SK-N-MC (cell line): Measurements from ENCODE around the gene NTRK2.

ENCODE experiments used
- EZH2 ChIP-seq: fragments of 200-600 bp; sonication (generic); IDR thresholded peaks from one replicate; pipeline ENCODE4 v1.6.1; 2017; ENCODE audit warnings: antibody characterized with exemption
- FOXP2 ChIP-seq: optimal IDR thresholded peaks from 2 replicates; pipeline ENCODE3; 2011; ENCODE audit warnings: mild to moderate bottlenecking, moderate library complexity; ENCODE audit not compliant: insufficient read depth; ENCODE audit errors: extremely low read length, control extremely low read depth
- POLR2AphosphoS5 ChIP-seq: IDR thresholded peaks from 2 replicates; pipeline ENCODE4 v1.6.1; 2012; ENCODE audit warnings: mild to moderate bottlenecking, low read depth, low read length, borderline replicate concordance

GRCh38 chr9:84829471-84829870 lies 159.9 kb downstream of the NTRK2 start:
- no peak for TF ChIP-seq FOXP2
- TF ChIP-seq POLR2AphosphoS5 = no peak
- no peak for TF ChIP-seq EZH2
